IMR-90 (cell line): ENCODE data around the gene DCAF11. TPM values are rescaled to one million over a fixed set of nuclear protein-coding genes. Genes with fewer than 3 reads are reported as not detected.

Source experiments
- ATAC-seq: fragments of 200-7000 bp; cut with Tn5 transposase; 2 replicates; pipeline ENCODE4 v1.9.1; 2020; ENCODE audit warnings: low read depth, mild to moderate bottlenecking, moderate library complexity
- BruUV-seq: library from RNA; stranded (reverse); fragments of 400-500 nt; replicated peaks from 2 replicates; lab custom pipeline; 2021; lab: Mats Ljungman, UMichigan
- CTCF ChIA-PET: fragments of 300-600 bp; formaldehyde crosslinking; extraction: SDS; loops from one replicate; lab custom pipeline; 2021; ENCODE audit warnings: antibody characterized with exemption; lab: Yijun Ruan, JAX
- POLR2A ChIA-PET: fragments of 300-600 bp; sonication (Branson Sonifier 250); formaldehyde crosslinking; loops from one replicate; lab custom pipeline; 2022; ENCODE audit warnings: antibody characterized with exemption; ENCODE audit not compliant: unreplicated experiment; lab: Charles Lee
- DNase-seq: peaks from one replicate; pipeline ENCODE4 v3.0.0; 2013
- H2AFZ ChIP-seq: replicated peaks from 2 replicates; pipeline ENCODE3; 2013; ENCODE audit warnings: low read length, mild to moderate bottlenecking; ENCODE audit not compliant: poor library complexity
- H2AK5ac ChIP-seq: 2 replicates; pipeline ENCODE4 v1.6.1; 2013; ENCODE audit warnings: low read depth, low read length, inconsistent platforms
- H2AK9ac ChIP-seq: replicated peaks from 2 replicates; pipeline ENCODE3; 2013; ENCODE audit warnings: mild to moderate bottlenecking, low read depth, low read length, moderate library complexity; ENCODE audit not compliant: poor library complexity
- H2BK120ac ChIP-seq: 2 replicates; pipeline ENCODE4 v1.6.1; 2013; ENCODE audit warnings: low read depth, low read length, inconsistent platforms
- H2BK15ac ChIP-seq: 3 replicates; pipeline ENCODE4 v1.6.1; 2013; ENCODE audit warnings: low read depth, low read length, inconsistent platforms
- H2BK20ac ChIP-seq: 2 replicates; pipeline ENCODE4 v1.6.1; 2013; ENCODE audit warnings: low read depth, mild to moderate bottlenecking, inconsistent platforms, low read length, moderate library complexity
- H2BK5ac ChIP-seq: 2 replicates; pipeline ENCODE4 v1.6.1; 2013; ENCODE audit warnings: mild to moderate bottlenecking, low read depth, low read length, inconsistent platforms; ENCODE audit not compliant: poor library complexity, severe bottlenecking
- H3K14ac ChIP-seq: replicated peaks from 2 replicates; pipeline ENCODE4 v1.6.1; 2013; ENCODE audit warnings: low read depth, low read length, inconsistent platforms
- H3K18ac ChIP-seq: 2 replicates; pipeline ENCODE4 v1.6.1; 2013; ENCODE audit warnings: low read depth, low read length, control low read depth
- H3K23ac ChIP-seq: 2 replicates; pipeline ENCODE4 v1.6.1; 2013; ENCODE audit warnings: low read depth, low read length, inconsistent platforms
- H3K27ac ChIP-seq: 2 replicates; pipeline ENCODE4 v1.5.1; 2013; ENCODE audit warnings: mild to moderate bottlenecking, control low read depth, low read length; ENCODE audit not compliant: insufficient read depth
- H3K27me3 ChIP-seq: 2 replicates; pipeline ENCODE4 v1.6.1; 2013; ENCODE audit warnings: low read length; ENCODE audit not compliant: control insufficient read depth, insufficient read depth
- H3K36me3 ChIP-seq: 2 replicates; pipeline ENCODE4 v1.6.1; 2013; ENCODE audit warnings: low read length, mixed read lengths; ENCODE audit not compliant: control insufficient read depth, insufficient read depth
- H3K4ac ChIP-seq: 2 replicates; pipeline ENCODE4 v1.6.1; 2013; ENCODE audit warnings: low read depth, low read length, inconsistent platforms
- H3K4me1 ChIP-seq: 2 replicates; pipeline ENCODE4 v1.6.1; 2013; ENCODE audit warnings: low read length, mixed read lengths; ENCODE audit not compliant: control insufficient read depth, insufficient read depth
- H3K4me2 ChIP-seq: 2 replicates; pipeline ENCODE4 v1.6.1; 2013; ENCODE audit warnings: low read depth, mild to moderate bottlenecking, control low read depth, low read length, moderate library complexity
- H3K4me3 ChIP-seq: 2 replicates; pipeline ENCODE4 v1.5.1; 2013; ENCODE audit warnings: low read depth, mild to moderate bottlenecking, control low read depth, low read length, moderate library complexity; ENCODE audit not compliant: insufficient read depth
- H3K56ac ChIP-seq: 2 replicates; pipeline ENCODE4 v1.6.1; 2013; ENCODE audit warnings: low read length, inconsistent platforms; ENCODE audit not compliant: insufficient read depth; ENCODE audit errors: extremely low read depth
- H3K79me1 ChIP-seq, 2 experiments: 2 replicates each; pipeline ENCODE4 v1.6.1; 2013; ENCODE audit warnings: low read length in 2 of 2, inconsistent platforms in 1 of 2, low read depth in 1 of 2
- H3K9ac ChIP-seq: 2 replicates; pipeline ENCODE4 v1.6.1; 2013; ENCODE audit warnings: low read depth, low read length, control low read depth
- H3K9me1 ChIP-seq: 2 replicates; pipeline ENCODE4 v1.6.1; 2013; ENCODE audit warnings: low read length, inconsistent platforms; ENCODE audit not compliant: insufficient read depth
- H3K9me3 ChIP-seq: 2 replicates; pipeline ENCODE4 v1.6.1; 2013; ENCODE audit warnings: low read length; ENCODE audit not compliant: control insufficient read depth, insufficient read depth
- H4K20me1 ChIP-seq: 2 replicates; pipeline ENCODE4 v1.6.1; 2013; ENCODE audit warnings: low read length, inconsistent platforms; ENCODE audit not compliant: insufficient read depth
- H4K5ac ChIP-seq: 2 replicates; pipeline ENCODE4 v1.6.1; 2013; ENCODE audit warnings: mild to moderate bottlenecking, low read depth, low read length, control low read depth
- H4K8ac ChIP-seq, 2 experiments: 2 replicates each; pipeline ENCODE4 v1.6.1; 2013; ENCODE audit warnings: low read depth in 2 of 2, low read length in 2 of 2, control low read depth in 1 of 2, inconsistent platforms in 1 of 2
- H4K91ac ChIP-seq: 2 replicates; pipeline ENCODE4 v1.6.1; 2013; ENCODE audit warnings: low read depth, low read length, inconsistent platforms; ENCODE audit not compliant: insufficient read depth
- CHD1 ChIP-seq: IDR thresholded peaks from 2 replicates; pipeline ENCODE4 v1.6.1; 2012; ENCODE audit warnings: low read depth, low read length, improper control_type of control experiment
- ELK1 ChIP-seq: fragments of 150-350 bp; IDR thresholded peaks from 2 replicates; pipeline ENCODE4 v1.6.1; 2016; ENCODE audit warnings: low read depth, mild to moderate bottlenecking, low read length, moderate library complexity, borderline replicate concordance
- MAZ ChIP-seq: IDR thresholded peaks from 2 replicates; pipeline ENCODE4 v1.6.1; 2012; ENCODE audit warnings: low read depth, mild to moderate bottlenecking, low read length, improper control_type of control experiment, moderate library complexity, borderline replicate concordance
- MXI1 ChIP-seq: IDR thresholded peaks from 2 replicates; pipeline ENCODE4 v1.6.1; 2012; ENCODE audit warnings: low read depth, mild to moderate bottlenecking, low read length, moderate library complexity, borderline replicate concordance
- POLR2A ChIP-seq: IDR thresholded peaks from 2 replicates; pipeline ENCODE4 v1.6.1; 2012; ENCODE audit warnings: mild to moderate bottlenecking, low read depth, low read length
- RAD21 ChIP-seq: IDR thresholded peaks from 2 replicates; pipeline ENCODE4 v1.6.1; 2012; ENCODE audit warnings: low read length, improper control_type of control experiment
- SMC3 ChIP-seq: fragments of 150-350 bp; IDR thresholded peaks from 2 replicates; pipeline ENCODE4 v1.6.1; 2016; ENCODE audit warnings: low read depth, mild to moderate bottlenecking, antibody characterized with exemption, low read length, moderate library complexity
- WGBS, 2 experiments: methylation state at CpG; one replicate each; pipeline versions ENCODE4 v1.1.5 to v1.1.7; 2013; ENCODE audit warnings: missing lambda C conversion rate in 2 of 2; ENCODE audit not compliant: insufficient read length in 1 of 2; ENCODE audit errors: extremely low coverage in 2 of 2; 5-methylcytosine and 5-hydroxymethylcytosine counted together
- dilution Hi-C: fragments of 300-500 bp; cut with HindIII; formaldehyde crosslinking; loops from one replicate; pipeline ENCODE4 v1.14.3; 2018; ENCODE audit warnings: low sequenced_read_pairs; ENCODE audit not compliant: unreplicated experiment
- in situ Hi-C: fragments of 300-500 bp; cut with MboI; formaldehyde crosslinking; loops from 3 replicates; pipeline ENCODE4 v1.14.3; 2019; ENCODE audit warnings: low sequenced_read_pairs, inconsistent platforms, mixed read lengths
- intact Hi-C: fragments of 100-400 bp; cut with micrococcal nuclease; formaldehyde crosslinking; loops from 2 replicates; pipeline ENCODE4 v1.10.0; 2022
- polyA plus RNA-seq, 3 experiments: library from polyadenylated mRNA; depleted of rRNA; stranded (reverse); fragments of >200 nt; gene quantifications; 2 replicates each; pipeline ENCODE4 v1.2.3, GENCODE V29; 2012; ENCODE audit warnings: low replicate concordance in 1 of 3
- total RNA-seq: library from RNA; depleted of rRNA; stranded (reverse); fragments of >200 nt; gene quantifications from 2 replicates; pipeline ENCODE4 v1.2.3, GENCODE V29; 2012
- TF ChIP-seq, protein P1 (sequence below): fragments of 150-350 bp; IDR thresholded peaks from 2 replicates; pipeline ENCODE4 v1.6.1; 2017; ENCODE audit warnings: mild to moderate bottlenecking, antibody characterized with exemption, low read length, low read depth

DCAF11 gene
- total and polyA plus RNA-seq, 2 of the 4 experiments (the other 2 are of a cell fraction): 21.0 to 52.0 TPM

DNA sequence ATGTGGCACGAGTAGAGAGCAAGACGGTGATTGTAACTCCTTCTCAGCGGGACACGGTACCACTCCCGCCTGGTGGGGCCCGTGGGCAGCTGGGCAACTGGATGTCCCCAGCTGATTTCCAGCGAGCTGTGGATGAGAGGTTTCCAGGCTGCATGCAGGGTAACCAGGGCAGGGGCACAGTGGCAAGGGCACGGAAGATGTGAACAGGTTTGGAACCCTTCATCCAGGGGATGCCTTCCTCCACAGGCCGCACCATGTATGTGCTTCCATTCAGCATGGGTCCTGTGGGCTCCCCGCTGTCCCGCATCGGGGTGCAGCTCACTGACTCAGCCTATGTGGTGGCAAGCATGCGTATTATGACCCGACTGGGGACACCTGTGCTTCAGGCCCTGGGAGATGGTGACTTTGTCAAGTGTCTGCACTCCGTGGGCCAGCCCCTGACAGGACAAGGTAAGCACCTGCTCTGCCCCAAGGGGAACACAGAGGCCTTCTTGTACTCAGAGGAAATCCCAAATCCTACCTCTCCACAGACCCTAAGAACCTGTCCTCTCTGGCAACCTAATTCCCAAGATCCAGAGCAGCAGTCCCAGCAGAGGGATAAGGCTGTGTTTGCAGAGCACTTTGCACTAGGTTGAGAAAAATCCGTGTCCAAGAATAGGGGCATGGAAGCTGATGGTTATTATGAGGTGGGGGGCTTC is 16.2 kb upstream of the DCAF11 start:
- Histone ChIP-seq H3K4me1 (peaks cover 8% of the 10 kb centered on the region), H3K27me3 (no peaks in the 10 kb centered on the region), H2AFZ (no peak overlapping the region), H2BK15ac (no peak overlapping the region), H4K8ac (no peak overlapping the region), H2BK120ac (no peak overlapping the region), H3K4me3 (no peak overlapping the region), H4K5ac (no peak overlapping the region), H2AK5ac (no peak overlapping the region), H4K20me1 (peaks cover 19% of the 10 kb centered on the region; the same call in 1 of the 2 replicates), H3K56ac (no peak overlapping the region), H3K18ac (no peak overlapping the region), H3K9me3 (no peaks in the 10 kb centered on the region), H2AK9ac (peak overlapping the region; percentile 47), H3K9me1 (peaks cover 17% of the 10 kb centered on the region), H2BK20ac (no peak overlapping the region), H3K4me2 (no peak overlapping the region), H3K4ac (no peak overlapping the region), H3K27ac (no peak overlapping the region), H3K14ac (no peak overlapping the region), H3K23ac (no peak overlapping the region), H3K79me1 (peaks cover 16 to 41% of the 10 kb centered on the region in 2 experiments), H3K36me3 (peaks cover 38% of the 10 kb centered on the region), H2BK5ac (no peak overlapping the region), H3K9ac (no peak overlapping the region), H4K91ac (no peak overlapping the region)
- intact Hi-C loops: no loop called here
- TF ChIP-seq POLR2A: no peak
- TF ChIP-seq SMC3: no peak
- TF ChIP-seq RAD21: no peak
- no peak for TF ChIP-seq MXI1
- TF ChIP-seq MAZ: no peak
- TF ChIP-seq, protein P1, sequence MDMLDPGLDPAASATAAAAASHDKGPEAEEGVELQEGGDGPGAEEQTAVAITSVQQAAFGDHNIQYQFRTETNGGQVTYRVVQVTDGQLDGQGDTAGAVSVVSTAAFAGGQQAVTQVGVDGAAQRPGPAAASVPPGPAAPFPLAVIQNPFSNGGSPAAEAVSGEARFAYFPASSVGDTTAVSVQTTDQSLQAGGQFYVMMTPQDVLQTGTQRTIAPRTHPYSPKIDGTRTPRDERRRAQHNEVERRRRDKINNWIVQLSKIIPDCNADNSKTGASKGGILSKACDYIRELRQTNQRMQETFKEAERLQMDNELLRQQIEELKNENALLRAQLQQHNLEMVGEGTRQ: no peak
- no peak for TF ChIP-seq CHD1
- TF ChIP-seq ELK1: no peak
- no peak for ATAC-seq
- ChIA-PET CTCF (no interaction called here), POLR2A (no interaction called here)
- no peak for DNase-seq
- dilution Hi-C loops: no loop called here
- BruUV-seq: no TSS peak
- in situ Hi-C loops: loop anchor here (10.0 kb wide), 1 partner anchor 124 kb away; no protein-coding TSS in a partner anchor
- 97% methylated on average over 7 of the region's 16 CpGs; no CpG with 5 or more reads in 1 of the 2 experiments for WGBS, 2 experiments
